Heart left ventricle (tissue), 13 donors: Measurements from ENCODE around the gene P4HB.

Source experiments
- CTCF ChIP-seq, 12 donors: fragments of 200-600 bp; sonication (generic) in 4 of 12; IDR thresholded peaks; one replicate each; pipeline versions ENCODE4 v1.5.0 to v1.8.0; 2018 to 2022; ENCODE audit warnings: antibody characterized with exemption in 12 of 12, mild to moderate bottlenecking in 5 of 12
- POLR2A ChIP-seq, 2 donors: fragments of 450-650 bp; IDR thresholded peaks; one replicate each; pipeline ENCODE4 v1.6.1; 2017; ENCODE audit warnings: antibody characterized with exemption in 2 of 2, mild to moderate bottlenecking in 2 of 2, moderate library complexity in 2 of 2
- donor health status: ischemic (EF 13 %, LVEDD 7.1; RV severe dilation, severe dysfunction).
- donor health status: DM: no; HTN: yes; CAD: no.
- donor health status: DM: no; HTN: no; CAD: no.
- donor health status: ischemic (EF 25% LVEDD 6.9; RV normal size, moderate dysfunction).
- donor health status: ischemic (EF 25% LVEDD 5.7; RV mildly dilated, moderate dysfunction).
- donor health status: ischemic (EF 35%, LVEDD 5.7; RV mildly dilated, moderate dysfunction).
- donor health status: nonischemic (EF 11% LVEDD 7.7; RV severe dilation, severe dysfunction).
- donor health status: DM: yes; HTN: yes; CAD: no.
- donor health status: PGD.
- donor health status: ischemic (EF 29% LVEDD 5.4; RV normal size, mild dysfunction).
- donor health status: nonischemic (EF 23%, LVEDD 6.1; RV moderate dilation, normal function).

GRCh38 chr17:81870981-81871386 lies 10.6 kb upstream of the P4HB start, which contains the start of gene ARHGDIA:
- TF ChIP-seq CTCF (IDR thresholded peaks at IDR 0.05): no peak
- TF ChIP-seq POLR2A (IDR thresholded peaks at IDR 0.05): no peak
